Stimulated activated CD8-positive, alpha-beta memory T cell treated with anti-CD3 and anti-CD28 coated beads, Interleukin-2, amount 100 ng/mL, for 48 hours (primary cell): ENCODE measurements around the gene CTAG1A.
"Not testable (repeated sequence)": the region's sequence is repeated elsewhere in the genome, so short reads cannot be mapped to it uniquely, and the experiment has no call there.

ENCODE experiments used
- DNase-seq, 2 donors: peaks; one replicate each; pipeline ENCODE4 v3.0.0-alpha.2; 2020; ENCODE audit warnings: low read depth in 2 of 2

Gene CTAG1A

GRCh38 chrX:154613586-154613985 is 28.7 kb downstream of the CTAG1A start:
- DNase-seq, result not testable (repeated sequence)

GRCh38 chrX:154619182-154619581 is 34.2 kb downstream of the CTAG1A start, which contains the start of gene CTAG1B:
TSS of gene CTAG1B (minus strand) at chrX:154619282. CDS start at chrX:154619218, 64 bp downstream.
- not testable (repeated sequence) for DNase-seq

DNA sequence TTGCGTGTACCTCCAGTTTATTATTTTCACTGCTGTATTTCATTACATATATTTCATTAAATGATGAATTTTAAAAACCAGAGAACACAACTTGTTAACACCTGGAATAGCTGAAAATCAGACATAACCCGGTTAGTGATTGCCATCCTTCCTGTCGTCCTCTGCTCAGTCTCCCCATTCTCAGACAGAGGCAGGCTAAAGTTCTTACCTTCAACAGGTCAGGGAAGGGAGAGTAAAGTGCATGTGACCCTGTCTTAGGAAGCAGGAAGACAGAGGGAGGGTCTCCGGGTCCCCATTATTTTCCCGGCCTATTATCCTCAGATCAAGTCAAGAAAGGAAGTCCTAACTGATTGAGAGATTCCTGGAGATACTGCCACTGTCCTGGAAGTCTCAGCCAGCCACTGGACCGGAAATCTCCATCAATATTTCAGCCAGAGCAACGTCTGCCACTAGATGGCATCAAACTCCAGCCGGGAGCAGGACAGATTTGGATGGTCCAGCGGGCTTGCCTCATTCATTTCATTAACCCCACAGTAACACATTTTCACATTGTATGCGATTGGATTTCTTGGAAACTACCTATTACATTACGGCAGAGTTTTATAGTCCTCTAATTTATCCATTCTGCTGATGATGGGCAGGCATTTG is 36.0 kb downstream of the CTAG1A start:
- DNase-seq, result not testable (repeated sequence)

DNA sequence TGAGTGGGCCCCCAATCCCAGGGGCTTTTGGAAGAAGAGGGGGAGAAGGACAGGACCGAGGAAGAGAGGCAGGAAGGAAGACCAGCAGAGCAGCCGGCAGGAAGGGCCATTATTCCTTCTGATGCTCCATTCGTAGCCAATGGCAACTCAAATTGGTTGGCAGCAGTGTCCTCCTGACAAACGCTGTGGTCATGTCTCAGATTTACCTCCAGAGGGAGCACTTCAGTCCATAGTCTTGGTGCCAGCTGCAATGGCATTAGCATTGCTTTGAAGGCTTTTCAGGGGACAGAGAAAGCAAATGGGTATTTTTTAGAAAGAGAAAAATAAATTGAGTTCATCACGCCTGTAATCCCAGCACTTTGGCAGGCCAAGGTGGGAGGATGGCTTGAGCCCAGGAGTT is 44.0 kb downstream of the CTAG1A start:
- DNase-seq, result not testable (repeated sequence)

DNA sequence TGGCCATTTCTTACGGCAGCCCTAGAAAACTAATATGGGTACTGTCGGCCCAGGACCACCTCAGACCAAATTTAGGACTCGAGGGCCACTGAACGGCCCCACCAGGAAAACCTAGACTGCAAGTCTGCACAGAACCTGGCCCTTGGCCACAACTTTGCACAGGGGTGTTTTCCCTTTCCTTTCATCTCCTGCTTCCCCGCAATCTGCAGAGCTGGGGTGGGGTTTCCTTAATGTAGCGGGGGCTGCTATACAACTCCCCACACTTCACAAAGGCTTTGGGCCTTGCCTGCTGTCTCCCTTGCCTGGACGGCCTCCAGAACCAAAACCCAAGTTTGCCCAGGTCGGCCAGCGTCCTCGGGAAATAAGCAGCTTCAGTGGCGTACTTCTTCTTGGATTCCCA is 46.0 kb downstream of the CTAG1A start:
- DNase-seq, result not testable (repeated sequence)

DNA sequence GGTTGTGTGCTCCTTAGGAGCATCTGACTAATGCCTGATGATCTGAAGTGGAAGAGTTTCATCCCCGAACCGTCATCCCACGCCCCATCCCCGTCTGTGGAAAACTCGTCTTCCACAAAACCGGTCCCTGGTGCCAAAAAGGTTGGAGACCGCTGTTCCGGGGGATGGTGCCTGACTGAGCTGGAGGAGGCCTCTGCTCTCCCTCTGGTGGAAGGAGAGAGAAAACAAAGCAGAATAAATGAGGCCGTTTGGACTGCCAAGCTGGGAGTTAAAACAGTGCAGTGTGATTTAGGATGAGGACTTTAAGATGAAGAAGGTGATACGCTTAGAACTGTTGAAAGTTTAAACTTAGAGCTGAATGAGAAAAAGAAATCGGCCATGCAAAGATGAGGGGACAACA is 48.7 kb downstream of the CTAG1A start:
- DNase-seq, result not testable (repeated sequence)
